Measurements from ENCODE around the gene ZNF423.

The ZNF423 gene

DNA sequence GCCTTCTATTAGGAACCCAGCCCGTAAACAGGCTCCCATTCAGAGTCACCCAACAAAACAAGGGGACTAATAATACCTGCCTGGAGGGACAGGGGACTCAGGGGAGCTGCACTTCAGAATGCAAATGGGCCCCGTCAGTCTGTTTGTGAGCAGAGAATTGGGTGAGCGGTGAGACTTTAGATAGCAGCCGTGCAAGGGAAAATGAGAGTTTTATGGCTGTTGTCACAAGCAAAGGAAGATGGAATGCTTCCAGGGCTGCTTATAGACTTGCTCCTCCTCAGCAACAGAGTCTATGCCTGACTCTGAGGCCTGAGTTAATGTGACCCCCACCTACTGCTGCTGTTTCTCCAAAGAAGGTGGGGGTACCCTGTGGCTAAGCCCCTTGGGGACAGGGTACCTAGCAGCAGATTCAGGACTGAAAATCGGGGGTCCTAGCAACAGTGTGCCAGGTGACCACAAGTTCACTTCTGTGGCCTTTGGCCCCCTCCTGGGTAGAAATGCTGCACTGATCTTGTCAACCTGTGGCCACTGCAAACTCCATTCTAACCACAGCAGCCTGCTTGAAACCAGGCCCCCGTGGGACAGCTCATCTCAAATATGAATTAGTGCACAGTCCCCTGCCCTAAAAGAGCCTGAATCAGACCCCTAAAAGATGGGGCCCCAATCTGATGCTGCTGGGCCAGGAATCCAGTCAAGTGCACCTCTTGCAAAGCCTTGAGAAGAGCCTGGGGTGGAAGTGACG lies 355.9 kb downstream of the ZNF423 start:
- TF ChIP-seq, protein P1, sequence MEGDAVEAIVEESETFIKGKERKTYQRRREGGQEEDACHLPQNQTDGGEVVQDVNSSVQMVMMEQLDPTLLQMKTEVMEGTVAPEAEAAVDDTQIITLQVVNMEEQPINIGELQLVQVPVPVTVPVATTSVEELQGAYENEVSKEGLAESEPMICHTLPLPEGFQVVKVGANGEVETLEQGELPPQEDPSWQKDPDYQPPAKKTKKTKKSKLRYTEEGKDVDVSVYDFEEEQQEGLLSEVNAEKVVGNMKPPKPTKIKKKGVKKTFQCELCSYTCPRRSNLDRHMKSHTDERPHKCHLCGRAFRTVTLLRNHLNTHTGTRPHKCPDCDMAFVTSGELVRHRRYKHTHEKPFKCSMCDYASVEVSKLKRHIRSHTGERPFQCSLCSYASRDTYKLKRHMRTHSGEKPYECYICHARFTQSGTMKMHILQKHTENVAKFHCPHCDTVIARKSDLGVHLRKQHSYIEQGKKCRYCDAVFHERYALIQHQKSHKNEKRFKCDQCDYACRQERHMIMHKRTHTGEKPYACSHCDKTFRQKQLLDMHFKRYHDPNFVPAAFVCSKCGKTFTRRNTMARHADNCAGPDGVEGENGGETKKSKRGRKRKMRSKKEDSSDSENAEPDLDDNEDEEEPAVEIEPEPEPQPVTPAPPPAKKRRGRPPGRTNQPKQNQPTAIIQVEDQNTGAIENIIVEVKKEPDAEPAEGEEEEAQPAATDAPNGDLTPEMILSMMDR (IDR thresholded peaks at IDR 0.05): no peak
- Histone ChIP-seq H3K4me3 (no peak overlapping the region), H3K27ac (no peak overlapping the region)
- DNase-seq (ENCODE audit: low spot score): peak; percentile 46

DNA sequence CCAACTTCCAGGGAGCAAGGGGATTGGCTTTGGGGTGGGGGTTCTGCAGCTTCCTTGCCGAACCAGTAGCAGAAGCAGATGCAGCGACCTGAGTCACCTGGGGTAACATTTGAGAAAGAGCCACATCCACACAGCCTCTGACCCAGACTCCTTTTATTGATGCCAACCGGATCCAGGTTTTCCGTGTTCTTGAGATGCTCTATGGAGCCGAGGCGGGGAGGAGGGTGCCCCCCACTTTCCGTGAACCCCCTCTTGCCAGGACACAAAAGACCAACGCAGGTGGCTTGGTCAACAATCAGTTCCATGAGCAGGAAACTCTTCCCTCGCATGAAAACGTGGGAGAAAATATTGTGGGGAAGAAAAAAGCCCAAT lies 356.5 kb downstream of the ZNF423 start:
- DNase-seq (ENCODE audit: low spot score): no peak
- Histone ChIP-seq H3K27ac (no peak overlapping the region), H3K4me3 (no peak overlapping the region)
- TF ChIP-seq, protein P1 (IDR thresholded peaks at IDR 0.05): no peak

DNA sequence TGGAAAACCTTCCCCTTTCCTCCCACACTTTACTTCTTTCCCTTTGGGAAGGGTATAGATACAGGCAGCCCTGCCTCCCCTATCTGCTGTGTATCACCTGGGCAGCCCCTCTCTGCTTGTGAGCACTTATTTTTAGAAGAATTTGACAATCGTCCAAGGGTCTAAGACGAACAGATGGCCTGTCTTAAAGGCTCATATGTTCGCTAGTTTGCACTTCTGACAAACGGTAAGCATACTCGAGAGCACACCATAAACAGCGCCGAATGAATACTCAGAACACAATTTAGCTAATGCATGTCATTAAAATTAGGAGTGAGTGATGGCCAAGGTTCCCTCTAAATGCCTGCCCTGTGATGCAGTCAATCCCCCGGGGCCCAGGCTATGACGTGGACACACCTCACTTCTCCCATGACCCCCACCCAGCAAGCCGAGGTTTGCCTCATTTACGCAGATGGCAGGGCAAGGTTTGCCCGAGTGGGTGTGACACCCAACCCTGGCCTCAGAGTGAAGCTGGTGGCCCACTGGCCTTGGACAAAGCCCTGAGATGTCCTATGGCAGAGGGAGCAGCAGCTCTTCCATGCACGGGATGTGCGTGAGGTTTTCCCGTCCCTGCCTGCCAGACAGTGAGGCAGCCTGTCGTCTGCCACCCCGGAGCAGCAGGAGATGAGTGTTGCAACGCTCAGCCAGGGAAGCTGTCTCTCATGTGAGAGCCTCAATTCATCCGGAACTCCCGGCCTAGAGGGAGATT lies 357.1 kb downstream of the ZNF423 start:
- DNase-seq (ENCODE audit: low spot score): no peak
- TF ChIP-seq, protein P1 (IDR thresholded peaks at IDR 0.05): no peak
- Histone ChIP-seq H3K4me3 (no peak overlapping the region), H3K27ac (no peak overlapping the region)

DNA sequence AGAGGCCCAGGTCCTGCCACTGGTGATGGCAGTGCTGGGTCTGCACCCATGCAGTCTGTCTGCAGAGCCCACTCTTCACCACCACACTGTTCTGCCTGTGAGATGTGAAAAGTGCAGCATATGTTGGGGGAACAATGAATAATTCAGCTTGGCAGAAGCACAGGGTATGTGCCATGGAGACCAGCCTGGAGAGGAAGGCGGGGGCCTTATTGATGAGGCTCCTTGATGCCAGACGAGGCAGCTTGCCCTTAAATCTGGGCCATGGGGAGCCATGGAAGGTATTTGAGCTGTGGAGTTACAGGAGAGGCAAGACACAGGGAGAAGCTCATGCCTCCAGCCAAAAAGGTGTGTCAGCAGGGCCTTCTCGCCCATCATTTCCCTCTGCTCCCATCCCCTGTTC lies 357.6 kb downstream of the ZNF423 start:
- H3K27ac ChIP-seq: no peak overlapping the region
- DNase-seq (ENCODE audit: low spot score): no peak
- TF ChIP-seq, protein P1 (IDR thresholded peaks at IDR 0.05): no peak

DNA sequence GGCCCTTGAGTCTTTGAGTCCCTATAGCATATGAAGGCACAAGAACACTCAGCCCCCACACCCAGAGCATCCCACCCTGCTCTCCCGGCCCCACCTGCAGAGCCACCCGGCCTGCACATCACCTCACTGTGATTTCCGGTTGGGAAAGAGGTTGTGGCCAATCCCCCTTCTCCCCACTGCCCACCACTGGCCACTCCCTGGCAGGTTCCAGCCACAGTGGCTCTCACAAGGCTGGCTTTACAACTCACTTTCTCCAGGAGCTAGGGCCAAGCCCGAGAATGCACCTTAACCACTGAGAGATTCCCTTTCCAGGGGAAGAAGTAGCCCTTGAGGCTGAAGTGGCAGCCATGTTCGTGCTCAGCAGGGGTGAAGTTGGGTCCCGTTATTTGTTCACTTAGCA lies 358.4 kb downstream of the ZNF423 start:
- no peak overlapping the region for H3K27ac ChIP-seq
- TF ChIP-seq, protein P1 (IDR thresholded peaks at IDR 0.05): no peak
- H3K4me3 ChIP-seq: no peak overlapping the region
- no peak for DNase-seq (ENCODE audit: low spot score)

More for the DNA sequence above, 357.6 kb downstream of the ZNF423 start:
- no peak overlapping the region for H3K4me3 ChIP-seq

DNA sequence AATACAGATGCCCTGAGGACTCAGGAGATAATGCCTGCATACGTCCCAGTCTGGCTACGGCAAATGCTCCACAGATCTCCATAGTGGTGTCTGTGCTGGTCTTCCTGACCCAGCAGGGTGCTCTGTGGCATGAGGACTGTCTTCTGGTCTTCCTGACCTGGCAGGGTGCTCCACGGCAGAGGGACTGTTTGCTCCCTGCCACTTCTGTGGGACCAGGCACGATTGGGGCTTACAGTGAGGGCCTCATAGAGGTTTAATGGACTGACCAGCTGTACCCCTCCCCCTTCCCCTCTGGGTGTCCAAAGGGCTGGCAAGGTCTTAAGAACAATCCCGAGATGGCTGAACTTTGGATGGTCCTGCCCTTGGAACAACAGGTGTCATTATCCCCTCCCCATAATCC lies 359.3 kb downstream of the ZNF423 start:
- no peak for DNase-seq (ENCODE audit: low spot score)
- TF ChIP-seq, protein P1 (IDR thresholded peaks at IDR 0.05): no peak
- Histone ChIP-seq H3K4me3 (no peak overlapping the region), H3K27ac (no peak overlapping the region)
